ENCODE results near the gene STAB2.

DNA sequence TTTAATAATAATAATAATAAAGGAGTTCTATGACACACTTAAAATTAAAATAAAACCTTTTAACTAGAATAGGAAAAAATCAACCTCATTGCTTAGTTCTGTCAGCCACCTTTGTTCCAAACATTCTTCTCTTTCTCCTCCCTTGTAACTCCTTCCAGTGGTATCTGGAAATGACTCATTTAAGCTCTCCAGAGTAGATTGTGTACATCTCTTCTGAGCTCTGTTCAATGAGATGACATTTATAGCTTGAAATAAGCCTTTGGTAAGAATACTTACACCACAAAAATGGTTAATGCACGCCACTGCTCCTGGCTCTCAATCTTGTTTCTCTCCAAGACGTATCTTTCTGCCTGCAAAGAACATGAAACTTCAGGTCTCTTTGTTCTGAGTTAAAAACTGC is 70.3 kb downstream of the STAB2 start:
- TF ChIP-seq TAF1 (IDR thresholded peaks at IDR 0.05; ENCODE audit: low read depth) (no peak), NFIC (IDR thresholded peaks at IDR 0.05) (no peak), YY1 (IDR thresholded peaks at IDR 0.05; ENCODE audit: low read depth) (no peak), RAD21 (IDR thresholded peaks at IDR 0.05; ENCODE audit: low read depth) (no peak), CEBPB (IDR thresholded peaks at IDR 0.05) (no peak), EP300 (IDR thresholded peaks at IDR 0.05; ENCODE audit: borderline replicate concordance) (no peak), REST (IDR thresholded peaks at IDR 0.05; ENCODE audit: low read depth) (no peak), EGR1 (IDR thresholded peaks at IDR 0.05) (no peak), TEAD4 (IDR thresholded peaks at IDR 0.05) (no peak), CREB1 (IDR thresholded peaks at IDR 0.05; ENCODE audit: low read depth) (no peak), ZBTB7A (IDR thresholded peaks at IDR 0.05; ENCODE audit: low read depth) (no peak)

All from Ishikawa (cell line).